DMS153 treated with DMSO at 0.1 percent for 48 hours (cell line): ENCODE data around the gene HORMAD2.

Source experiments
- DNase-seq: peaks from one replicate; lab custom pipeline; 2025; ENCODE audit not compliant: unreplicated experiment; lab: John Stamatoyannopoulos, UW

HORMAD2 gene

GRCh38 chr22:30161051-30161469 lies 80.8 kb downstream of the HORMAD2 start:
- no peak for DNase-seq

- DNase-seq: no peak
Observed at GRCh38 chr22:30167296-30167695, 87.0 kb downstream of the HORMAD2 start.

DNA sequence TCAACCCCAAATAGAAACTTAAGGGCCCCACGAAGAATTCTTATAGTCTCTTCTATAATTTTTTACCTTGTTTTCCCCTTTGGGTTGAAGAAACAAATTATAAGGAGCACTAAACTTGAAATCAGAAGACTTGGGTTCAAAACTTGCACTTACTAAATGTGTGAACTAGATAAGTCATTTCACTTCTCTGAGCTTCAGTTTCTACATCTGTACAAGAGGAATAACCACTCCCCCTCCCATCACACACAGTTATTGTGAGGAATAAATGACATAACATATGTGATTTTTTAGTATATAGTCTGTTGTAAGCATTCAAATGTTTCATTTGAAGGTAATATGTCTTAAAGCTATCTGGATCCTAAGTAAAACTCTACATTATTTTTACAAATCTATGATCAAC lies 87.5 kb downstream of the HORMAD2 start:
- no peak for DNase-seq

DNA sequence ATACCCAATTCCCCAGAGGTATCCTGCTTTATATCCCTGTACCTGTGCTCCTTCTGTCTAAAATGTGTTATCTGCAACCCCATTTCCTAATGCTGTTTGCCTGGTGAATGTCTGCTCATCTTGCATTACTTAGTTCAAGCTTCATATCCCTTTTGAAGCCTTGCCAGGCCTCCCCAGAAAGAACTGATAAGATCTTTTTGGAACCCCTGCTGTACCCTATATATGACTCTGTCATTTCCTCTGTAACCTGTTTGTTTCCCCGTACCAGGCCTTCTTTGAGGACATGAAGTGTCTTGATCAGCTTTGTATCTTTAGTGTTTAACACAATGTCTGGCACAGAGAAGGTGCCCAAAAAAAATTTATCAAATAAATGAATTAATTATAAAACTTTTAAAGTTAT lies 88.7 kb downstream of the HORMAD2 start:
- DNase-seq: no peak

- no peak for DNase-seq
Observed at GRCh38 chr22:30170129-30170528, 89.9 kb downstream of the HORMAD2 start.

DNA sequence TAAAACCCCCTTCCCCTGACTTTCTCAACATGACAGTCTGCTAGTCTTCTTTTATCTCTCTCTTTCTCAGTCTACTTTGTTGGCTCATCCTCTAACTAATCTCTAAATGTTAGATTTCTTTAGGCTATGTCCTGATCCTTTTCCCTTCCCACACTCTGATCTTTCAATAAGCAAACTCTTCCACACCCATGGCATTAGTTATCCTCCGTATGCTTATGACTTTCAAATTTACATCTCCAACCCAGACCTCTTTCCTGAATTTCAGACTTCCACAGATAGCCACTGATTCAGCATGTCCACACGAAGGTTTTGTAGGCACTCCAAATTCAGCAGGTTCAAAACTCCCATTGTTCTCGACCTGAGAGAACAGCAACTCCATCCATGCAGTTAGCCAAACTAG lies 90.7 kb downstream of the HORMAD2 start:
- DNase-seq: no peak

GRCh38 chr22:30175690-30176288 lies 95.5 kb downstream of the HORMAD2 start:
- DNase-seq: no peak

DNA sequence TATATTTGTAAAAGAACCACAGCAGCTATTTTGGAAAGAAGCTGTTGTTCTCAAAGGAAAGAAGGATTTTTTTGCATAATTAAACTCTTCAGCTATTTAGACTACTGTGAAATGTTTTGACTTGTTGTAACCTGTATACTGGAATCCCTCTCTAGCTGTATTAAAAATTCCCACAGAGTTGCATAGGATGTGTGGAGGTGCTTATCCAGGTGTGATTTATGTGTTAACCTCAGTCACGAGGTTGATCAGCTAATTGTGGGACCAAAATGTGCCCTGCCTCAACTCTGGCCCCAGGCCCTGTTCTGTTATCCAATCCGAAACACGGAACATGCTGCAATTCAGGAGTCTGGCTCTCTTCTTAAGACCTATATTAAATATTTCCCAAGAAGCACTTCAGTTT lies 96.2 kb downstream of the HORMAD2 start:
- no peak for DNase-seq

GRCh38 chr22:30178181-30179126 lies 98.2 kb downstream of the HORMAD2 start:
- DNase-seq: no peak

DNA sequence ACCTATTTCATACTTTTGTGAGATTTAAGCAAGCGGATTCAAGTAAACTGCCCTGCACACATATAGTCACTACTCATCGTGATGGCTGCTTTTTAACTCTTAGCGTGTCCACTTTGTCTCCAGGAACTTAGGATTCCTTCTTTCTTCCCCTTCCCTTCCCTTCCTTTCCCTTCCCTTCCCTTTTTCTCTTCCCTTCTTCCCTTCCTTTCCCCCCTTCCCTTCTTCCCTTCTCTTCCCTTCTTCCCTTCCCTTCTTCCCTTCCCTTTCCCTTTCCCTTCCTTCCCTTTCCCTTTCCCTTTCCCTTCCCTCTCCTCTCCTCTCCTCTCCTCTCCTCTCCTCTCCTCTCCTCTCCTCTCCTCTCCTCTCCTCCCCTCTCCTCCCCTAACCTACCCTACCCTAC lies 100.4 kb downstream of the HORMAD2 start:
- no peak for DNase-seq

DNA sequence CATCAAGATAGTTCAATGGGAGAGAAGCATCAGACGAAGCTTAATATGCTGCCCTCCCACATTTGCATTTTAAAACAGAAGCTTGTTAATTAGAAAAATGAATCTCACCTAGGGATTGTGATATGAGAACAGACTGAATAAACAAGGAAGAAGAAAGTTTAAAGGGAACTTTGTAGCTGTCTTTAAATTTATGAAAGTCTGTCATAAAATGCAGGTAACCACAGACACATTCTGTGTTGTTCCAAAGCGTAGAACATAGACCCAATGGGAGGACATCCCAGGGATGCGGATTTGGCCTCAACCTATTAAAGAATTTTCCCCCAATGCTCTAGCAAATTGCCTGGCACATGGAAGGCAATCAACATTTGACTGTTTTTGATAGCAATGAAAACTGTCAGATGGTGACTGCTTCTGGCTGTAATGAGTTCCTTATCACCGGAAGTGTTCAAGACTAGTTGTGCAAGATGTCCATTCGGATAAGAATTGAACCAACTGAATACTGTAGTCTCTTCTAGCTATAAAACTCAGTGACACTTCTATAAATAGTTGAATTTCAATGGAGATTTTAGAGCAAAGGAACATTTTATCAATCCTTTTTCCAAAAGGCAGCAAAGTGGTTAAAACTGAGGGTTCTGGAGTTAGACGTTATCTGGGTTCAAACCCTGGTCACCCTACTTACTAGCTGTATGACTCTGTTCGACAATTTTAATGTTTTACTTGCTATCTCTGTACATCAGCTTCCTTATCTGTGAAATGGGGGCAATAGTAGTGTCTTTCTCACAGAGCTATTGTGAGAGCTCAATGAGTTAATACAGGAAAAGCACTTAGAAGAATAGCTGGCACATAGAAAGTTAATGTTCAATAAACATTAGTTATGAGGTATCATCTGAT lies 101.4 kb downstream of the HORMAD2 start:
- DNase-seq: no peak

- no peak for DNase-seq
Observed at GRCh38 chr22:30182350-30182745, 102.1 kb downstream of the HORMAD2 start.

- DNase-seq: no peak
Observed at GRCh38 chr22:30182815-30183214, 102.6 kb downstream of the HORMAD2 start.

DNA sequence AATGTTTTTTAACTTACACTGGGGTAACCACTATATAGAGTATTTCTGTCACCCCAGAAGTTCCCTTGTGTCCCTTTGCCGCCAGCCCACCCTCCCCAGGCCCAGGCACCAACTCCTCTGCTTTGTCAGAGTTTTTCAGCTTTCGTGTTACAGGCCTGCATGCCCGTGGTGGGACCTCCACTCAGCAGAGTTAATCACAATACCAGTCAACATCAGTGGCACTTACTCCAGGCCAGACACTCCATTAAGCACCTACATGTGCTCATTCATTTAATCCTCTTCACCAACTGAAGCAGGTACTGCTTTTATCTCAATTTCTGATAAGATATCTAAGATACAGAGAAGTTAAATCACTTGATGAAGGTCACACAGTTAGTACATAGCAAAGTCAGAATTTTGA lies 103.0 kb downstream of the HORMAD2 start:
- no peak for DNase-seq

DNA sequence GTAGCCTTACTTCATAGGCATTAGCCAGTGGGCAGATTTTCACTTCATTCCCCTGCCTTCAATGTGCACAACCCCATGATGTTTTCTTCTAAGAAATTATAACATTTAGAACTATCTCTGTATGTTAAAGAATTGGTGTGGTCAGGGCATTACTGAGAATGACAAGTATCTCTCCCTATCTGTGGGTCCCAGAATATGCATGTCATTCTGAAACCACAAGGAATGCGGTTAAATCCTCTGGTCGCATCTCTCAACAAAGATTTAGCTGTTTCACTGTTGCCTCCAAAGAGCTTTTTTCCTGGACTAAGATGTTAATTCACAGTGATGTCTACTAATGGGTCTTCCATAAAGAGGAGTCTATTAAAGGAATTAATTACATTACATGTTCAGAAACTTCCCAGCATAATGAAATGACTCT lies 103.6 kb downstream of the HORMAD2 start:
- no peak for DNase-seq

- no peak for DNase-seq
Observed at GRCh38 chr22:30185129-30185528, 104.9 kb downstream of the HORMAD2 start.

- DNase-seq: no peak
Observed at GRCh38 chr22:30185549-30185948, 105.3 kb downstream of the HORMAD2 start.

- peak; percentile 43 for DNase-seq
Observed at GRCh38 chr22:30186041-30186440, 105.8 kb downstream of the HORMAD2 start.

DNA sequence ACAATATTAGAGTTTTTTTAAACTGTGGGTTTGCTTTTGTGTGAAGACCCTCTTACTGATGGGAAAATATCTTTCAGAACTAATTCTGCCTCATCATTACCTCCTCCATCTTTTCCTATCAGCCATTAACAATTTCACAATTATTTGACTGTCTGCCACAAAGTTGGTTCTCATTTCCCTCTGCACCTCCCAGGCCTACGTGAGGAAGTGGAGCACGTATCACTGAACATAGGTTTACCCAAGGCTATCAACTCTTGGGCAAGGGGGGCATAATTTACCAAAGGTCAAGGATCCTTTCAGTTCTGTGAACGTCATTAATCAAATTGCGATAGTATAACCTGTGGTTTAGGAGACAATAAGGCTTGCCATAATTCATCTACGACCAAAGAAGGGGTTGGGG lies 106.2 kb downstream of the HORMAD2 start:
- no peak for DNase-seq

DNA sequence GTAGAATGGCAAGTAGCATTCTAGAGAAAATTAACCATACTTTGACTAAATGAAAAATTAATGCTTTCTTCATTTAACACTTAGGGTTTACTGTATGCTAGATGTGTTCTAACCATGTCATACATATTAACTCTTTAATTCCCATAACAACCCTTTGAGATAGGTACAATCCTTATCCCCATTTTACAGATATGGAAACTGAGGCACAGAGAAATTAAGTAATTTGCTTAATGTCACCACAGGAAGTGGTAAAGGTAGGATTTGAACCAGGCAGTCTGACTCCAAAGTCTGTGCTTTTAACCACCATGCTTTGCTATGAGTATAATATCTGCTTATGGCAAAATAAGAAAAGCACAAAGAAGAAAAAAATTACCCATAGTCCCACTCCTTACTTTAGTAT lies 106.8 kb downstream of the HORMAD2 start:
- no peak for DNase-seq
